Tongue (tissue), 2 donors: ENCODE measurements around the gene ADGRA1. TPM values are rescaled to one million over a fixed set of nuclear protein-coding genes. Genes with fewer than 3 reads are reported as not detected.
"Not testable (repeated sequence)": the region's sequence is repeated elsewhere in the genome, so short reads cannot be mapped to it uniquely, and the experiment has no call there.

Source experiments
- DNase-seq: peaks from one replicate; pipeline ENCODE4 v3.0.0-alpha.2; 2015
- total RNA-seq: library from RNA; depleted of rRNA; stranded (reverse); fragments of >200 nt; gene quantifications from one replicate; pipeline ENCODE4 v1.2.3, GENCODE V29; 2014

ADGRA1 gene
- total RNA-seq, 1 donor from 2014 or later: 3.3 TPM

- no peak for DNase-seq
Observed at GRCh38 chr10:133096616-133097269, 9.0 kb downstream of the ADGRA1 start.

GRCh38 chr10:133097418-133097817 is 9.7 kb downstream of the ADGRA1 start:
- DNase-seq: no peak

GRCh38 chr10:133097961-133098360 is 10.2 kb downstream of the ADGRA1 start:
- DNase-seq: no peak

- no peak for DNase-seq
Observed at GRCh38 chr10:133098426-133099124, 10.9 kb downstream of the ADGRA1 start.

- no peak for DNase-seq
Observed at GRCh38 chr10:133099571-133099970, 11.8 kb downstream of the ADGRA1 start.

GRCh38 chr10:133100186-133100585 is 12.5 kb downstream of the ADGRA1 start:
- no peak for DNase-seq

- no peak for DNase-seq
Observed at GRCh38 chr10:133100706-133101415, 13.1 kb downstream of the ADGRA1 start.

- DNase-seq: no peak
Observed at GRCh38 chr10:133101416-133101810, 13.7 kb downstream of the ADGRA1 start.

GRCh38 chr10:133102415-133103095 is 14.8 kb downstream of the ADGRA1 start:
- no peak for DNase-seq

GRCh38 chr10:133103311-133103910 is 15.7 kb downstream of the ADGRA1 start:
- peak; percentile 82 for DNase-seq

GRCh38 chr10:133104068-133104962 is 16.6 kb downstream of the ADGRA1 start:
- DNase-seq: no peak

- peak; percentile 55 for DNase-seq
Observed at GRCh38 chr10:133104963-133105640, 17.4 kb downstream of the ADGRA1 start.

- no peak for DNase-seq
Observed at GRCh38 chr10:133105686-133106390, 18.1 kb downstream of the ADGRA1 start.

- no peak for DNase-seq
Observed at GRCh38 chr10:133106516-133106915, 18.8 kb downstream of the ADGRA1 start.

- DNase-seq: no peak
Observed at GRCh38 chr10:133107442-133107841, 19.7 kb downstream of the ADGRA1 start.

- DNase-seq: peak; percentile 73
Observed at GRCh38 chr10:133109711-133110110, 22.0 kb downstream of the ADGRA1 start.

- peak; percentile 95 for DNase-seq
Observed at GRCh38 chr10:133110133-133110532, 22.4 kb downstream of the ADGRA1 start.

- DNase-seq: no peak
Observed at GRCh38 chr10:133110609-133111275, 23.0 kb downstream of the ADGRA1 start.

GRCh38 chr10:133111640-133112039 is 23.9 kb downstream of the ADGRA1 start:
- not testable (repeated sequence) for DNase-seq
